Measurements from ENCODE around the gene HRH3.

- TF ChIP-seq POLR2AphosphoS5 (IDR thresholded peaks at IDR 0.05) = no peak
- TF ChIP-seq, protein P1, sequence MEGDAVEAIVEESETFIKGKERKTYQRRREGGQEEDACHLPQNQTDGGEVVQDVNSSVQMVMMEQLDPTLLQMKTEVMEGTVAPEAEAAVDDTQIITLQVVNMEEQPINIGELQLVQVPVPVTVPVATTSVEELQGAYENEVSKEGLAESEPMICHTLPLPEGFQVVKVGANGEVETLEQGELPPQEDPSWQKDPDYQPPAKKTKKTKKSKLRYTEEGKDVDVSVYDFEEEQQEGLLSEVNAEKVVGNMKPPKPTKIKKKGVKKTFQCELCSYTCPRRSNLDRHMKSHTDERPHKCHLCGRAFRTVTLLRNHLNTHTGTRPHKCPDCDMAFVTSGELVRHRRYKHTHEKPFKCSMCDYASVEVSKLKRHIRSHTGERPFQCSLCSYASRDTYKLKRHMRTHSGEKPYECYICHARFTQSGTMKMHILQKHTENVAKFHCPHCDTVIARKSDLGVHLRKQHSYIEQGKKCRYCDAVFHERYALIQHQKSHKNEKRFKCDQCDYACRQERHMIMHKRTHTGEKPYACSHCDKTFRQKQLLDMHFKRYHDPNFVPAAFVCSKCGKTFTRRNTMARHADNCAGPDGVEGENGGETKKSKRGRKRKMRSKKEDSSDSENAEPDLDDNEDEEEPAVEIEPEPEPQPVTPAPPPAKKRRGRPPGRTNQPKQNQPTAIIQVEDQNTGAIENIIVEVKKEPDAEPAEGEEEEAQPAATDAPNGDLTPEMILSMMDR (IDR thresholded peaks at IDR 0.05) = no peak
- TF ChIP-seq POLR2A (IDR thresholded peaks at IDR 0.05) = no peak
- no peak for TF ChIP-seq EP300 (IDR thresholded peaks at IDR 0.05)
Observed at GRCh38 chr20:62230696-62231095, 10.6 kb upstream of the HRH3 start.
